ENCODE measurements around the gene CDC7. TPM values are rescaled to one million over a fixed set of nuclear protein-coding genes. Genes with fewer than 3 reads are reported as not detected.

Gene CDC7
- polyA plus RNA-seq, 1 of the 3 experiments (the other 2 are of a cell fraction): 2.6 TPM

DNA sequence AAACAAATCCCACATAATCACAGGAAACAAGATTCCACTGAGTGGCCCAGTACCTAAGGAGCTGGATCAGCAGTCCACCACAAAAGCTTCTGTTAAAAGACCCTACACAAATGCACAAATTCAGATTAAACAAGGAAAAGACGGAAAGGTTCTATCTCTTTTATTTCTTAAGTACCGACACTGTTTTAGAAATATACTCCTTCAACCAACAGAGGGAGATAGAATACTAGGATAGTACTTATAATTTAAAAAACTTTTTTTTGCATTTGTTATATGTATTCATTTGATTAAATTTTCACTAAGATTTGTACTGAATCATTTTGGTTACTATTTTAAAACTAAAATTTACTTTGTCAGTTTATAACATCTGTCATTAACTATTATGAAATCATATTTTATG is 12.5 kb downstream of the CDC7 start:
- WGBS (ENCODE audit: low lambda C conversion rate): 94% methylated on average over 2 of the region's 2 CpGs
- no peak overlapping the region for H3K27ac ChIP-seq (ENCODE audit: low read depth in 2 of 2, low read length in 1 of 2)
- no peaks in the 10 kb centered on the region for H3K9me2 ChIP-seq
- H3F3A ChIP-seq (replicated peaks; ENCODE audit: insufficient read depth): no peaks in the 10 kb centered on the region
- no peak for DNase-seq
- H3K79me2 ChIP-seq (ENCODE audit: insufficient read depth): no peaks in the 10 kb centered on the region
- CTCF ChIA-PET: interaction anchor here (0.7 to 5.3 kb wide), 9 partner anchors 10 to 415 kb away, joined by 3 to 37 read pairs (median 5); partner anchors contain the start of gene CDC7
- POLR2A ChIA-PET: no interaction called here
- TF ChIP-seq TEAD4 (IDR thresholded peaks at IDR 0.05; ENCODE audit: borderline replicate concordance, insufficient read depth) (no peak), NFIC (IDR thresholded peaks at IDR 0.05; ENCODE audit: borderline replicate concordance) (no peak), RAD21 (IDR thresholded peaks at IDR 0.05; ENCODE audit: low read length) (0 out of 2 replicates have a peak, but pooled peaks have one; percentile 3)
- TF ChIP-seq, protein P1, sequence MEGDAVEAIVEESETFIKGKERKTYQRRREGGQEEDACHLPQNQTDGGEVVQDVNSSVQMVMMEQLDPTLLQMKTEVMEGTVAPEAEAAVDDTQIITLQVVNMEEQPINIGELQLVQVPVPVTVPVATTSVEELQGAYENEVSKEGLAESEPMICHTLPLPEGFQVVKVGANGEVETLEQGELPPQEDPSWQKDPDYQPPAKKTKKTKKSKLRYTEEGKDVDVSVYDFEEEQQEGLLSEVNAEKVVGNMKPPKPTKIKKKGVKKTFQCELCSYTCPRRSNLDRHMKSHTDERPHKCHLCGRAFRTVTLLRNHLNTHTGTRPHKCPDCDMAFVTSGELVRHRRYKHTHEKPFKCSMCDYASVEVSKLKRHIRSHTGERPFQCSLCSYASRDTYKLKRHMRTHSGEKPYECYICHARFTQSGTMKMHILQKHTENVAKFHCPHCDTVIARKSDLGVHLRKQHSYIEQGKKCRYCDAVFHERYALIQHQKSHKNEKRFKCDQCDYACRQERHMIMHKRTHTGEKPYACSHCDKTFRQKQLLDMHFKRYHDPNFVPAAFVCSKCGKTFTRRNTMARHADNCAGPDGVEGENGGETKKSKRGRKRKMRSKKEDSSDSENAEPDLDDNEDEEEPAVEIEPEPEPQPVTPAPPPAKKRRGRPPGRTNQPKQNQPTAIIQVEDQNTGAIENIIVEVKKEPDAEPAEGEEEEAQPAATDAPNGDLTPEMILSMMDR (IDR thresholded peaks at IDR 0.05): peak; percentile 60
- H3K4me3 ChIP-seq (ENCODE audit: low read depth in 2 of 2, low read length in 1 of 2): no peak overlapping the region; a peak in 1 of 4 replicates
- H2AFZ ChIP-seq (ENCODE audit: low read depth): no peak overlapping the region
- H3K4me2 ChIP-seq: no peak overlapping the region
- H3K36me3 ChIP-seq (replicated peaks in 1 of 2; ENCODE audit: control insufficient read depth in 1 of 2, insufficient read depth in 2 of 2, low read length in 1 of 2): peaks cover 6 to 39% of the 10 kb centered on the region in 2 experiments
- no peaks in the 10 kb centered on the region for H3K27me3 ChIP-seq (ENCODE audit: insufficient read depth)
- H4K20me1 ChIP-seq (ENCODE audit: insufficient read depth): no peaks in the 10 kb centered on the region
- H3K9ac ChIP-seq: no peak overlapping the region
- no peaks in the 10 kb centered on the region for H3K9me3 ChIP-seq
- no peaks in the 10 kb centered on the region; a peak in 1 of 4 replicates for H3K4me1 ChIP-seq (ENCODE audit: control insufficient read depth in 1 of 2, insufficient read depth in 2 of 2, low read depth in 1 of 2, low read length in 1 of 2)

DNA sequence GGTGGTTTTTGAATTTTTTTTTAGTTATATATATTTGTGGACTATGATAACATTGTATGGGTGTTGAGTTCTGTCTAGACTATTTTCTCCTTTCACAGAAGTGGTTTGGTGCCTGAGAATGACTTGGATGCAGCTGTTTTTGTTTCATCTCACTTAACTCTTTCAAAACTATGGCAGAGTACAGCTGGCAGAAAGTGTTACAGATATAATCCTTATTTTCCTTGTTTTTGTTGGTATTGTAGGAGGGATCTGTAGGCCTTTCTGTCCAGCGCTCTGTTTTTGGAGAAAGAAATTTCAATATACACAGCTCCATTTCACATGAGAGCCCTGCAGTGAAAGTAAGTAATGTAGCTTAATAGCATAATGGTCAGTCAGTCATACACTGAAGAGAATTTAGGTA is 13.1 kb downstream of the CDC7 start:
- POLR2A ChIA-PET: no interaction called here
- H3K4me1 ChIP-seq (ENCODE audit: control insufficient read depth in 1 of 2, insufficient read depth in 2 of 2, low read depth in 1 of 2, low read length in 1 of 2): no peaks in the 10 kb centered on the region
- WGBS (ENCODE audit: low lambda C conversion rate): 100% methylated on average over 1 of the region's 1 CpG
- DNase-seq: no peak
- no peak overlapping the region for H3K9ac ChIP-seq
- H3K9me3 ChIP-seq: no peaks in the 10 kb centered on the region
- H3K27me3 ChIP-seq (ENCODE audit: insufficient read depth): no peaks in the 10 kb centered on the region
- CTCF ChIA-PET: interaction anchor here (1.4 to 5.3 kb wide), 2 partner anchors 12 to 411 kb away, joined by 3 to 37 read pairs; partner anchors contain the start of gene CDC7
- H3K4me3 ChIP-seq (ENCODE audit: low read depth in 2 of 2, low read length in 1 of 2): no peak overlapping the region
- TF ChIP-seq MEF2A (IDR thresholded peaks at IDR 0.05; ENCODE audit: borderline replicate concordance, low read depth) (no peak), JUND (IDR thresholded peaks at IDR 0.05) (no peak), RCOR1 (IDR thresholded peaks at IDR 0.05; ENCODE audit: low read length) (no peak), FOSL2 (IDR thresholded peaks at IDR 0.05; ENCODE audit: borderline replicate concordance, low read depth) (no peak), NFIC (IDR thresholded peaks at IDR 0.05; ENCODE audit: borderline replicate concordance) (no peak)
- TF ChIP-seq, protein P2, sequence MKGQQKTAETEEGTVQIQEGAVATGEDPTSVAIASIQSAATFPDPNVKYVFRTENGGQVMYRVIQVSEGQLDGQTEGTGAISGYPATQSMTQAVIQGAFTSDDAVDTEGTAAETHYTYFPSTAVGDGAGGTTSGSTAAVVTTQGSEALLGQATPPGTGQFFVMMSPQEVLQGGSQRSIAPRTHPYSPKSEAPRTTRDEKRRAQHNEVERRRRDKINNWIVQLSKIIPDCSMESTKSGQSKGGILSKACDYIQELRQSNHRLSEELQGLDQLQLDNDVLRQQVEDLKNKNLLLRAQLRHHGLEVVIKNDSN (IDR thresholded peaks at IDR 0.05; ENCODE audit: borderline replicate concordance, low read depth): no peak
- TF ChIP-seq, protein P3, sequence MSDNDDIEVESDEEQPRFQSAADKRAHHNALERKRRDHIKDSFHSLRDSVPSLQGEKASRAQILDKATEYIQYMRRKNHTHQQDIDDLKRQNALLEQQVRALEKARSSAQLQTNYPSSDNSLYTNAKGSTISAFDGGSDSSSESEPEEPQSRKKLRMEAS (IDR thresholded peaks at IDR 0.05; ENCODE audit: low read depth): no peak
- TF ChIP-seq, protein P4, sequence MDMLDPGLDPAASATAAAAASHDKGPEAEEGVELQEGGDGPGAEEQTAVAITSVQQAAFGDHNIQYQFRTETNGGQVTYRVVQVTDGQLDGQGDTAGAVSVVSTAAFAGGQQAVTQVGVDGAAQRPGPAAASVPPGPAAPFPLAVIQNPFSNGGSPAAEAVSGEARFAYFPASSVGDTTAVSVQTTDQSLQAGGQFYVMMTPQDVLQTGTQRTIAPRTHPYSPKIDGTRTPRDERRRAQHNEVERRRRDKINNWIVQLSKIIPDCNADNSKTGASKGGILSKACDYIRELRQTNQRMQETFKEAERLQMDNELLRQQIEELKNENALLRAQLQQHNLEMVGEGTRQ (IDR thresholded peaks at IDR 0.05; ENCODE audit: borderline replicate concordance, low read depth, low read length): no peak
- TF ChIP-seq, protein P5, sequence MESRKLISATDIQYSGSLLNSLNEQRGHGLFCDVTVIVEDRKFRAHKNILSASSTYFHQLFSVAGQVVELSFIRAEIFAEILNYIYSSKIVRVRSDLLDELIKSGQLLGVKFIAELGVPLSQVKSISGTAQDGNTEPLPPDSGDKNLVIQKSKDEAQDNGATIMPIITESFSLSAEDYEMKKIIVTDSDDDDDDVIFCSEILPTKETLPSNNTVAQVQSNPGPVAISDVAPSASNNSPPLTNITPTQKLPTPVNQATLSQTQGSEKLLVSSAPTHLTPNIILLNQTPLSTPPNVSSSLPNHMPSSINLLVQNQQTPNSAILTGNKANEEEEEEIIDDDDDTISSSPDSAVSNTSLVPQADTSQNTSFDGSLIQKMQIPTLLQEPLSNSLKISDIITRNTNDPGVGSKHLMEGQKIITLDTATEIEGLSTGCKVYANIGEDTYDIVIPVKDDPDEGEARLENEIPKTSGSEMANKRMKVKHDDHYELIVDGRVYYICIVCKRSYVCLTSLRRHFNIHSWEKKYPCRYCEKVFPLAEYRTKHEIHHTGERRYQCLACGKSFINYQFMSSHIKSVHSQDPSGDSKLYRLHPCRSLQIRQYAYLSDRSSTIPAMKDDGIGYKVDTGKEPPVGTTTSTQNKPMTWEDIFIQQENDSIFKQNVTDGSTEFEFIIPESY (IDR thresholded peaks at IDR 0.05; ENCODE audit: borderline replicate concordance, low read depth): no peak
- peaks cover 3 to 39% of the 10 kb centered on the region in 2 experiments for H3K36me3 ChIP-seq (replicated peaks in 1 of 2; ENCODE audit: control insufficient read depth in 1 of 2, insufficient read depth in 2 of 2, low read length in 1 of 2)
- H3K79me2 ChIP-seq (ENCODE audit: insufficient read depth): no peaks in the 10 kb centered on the region
- H3K9me2 ChIP-seq: no peaks in the 10 kb centered on the region
- no peak overlapping the region for H3K4me2 ChIP-seq
- no peak overlapping the region for H2AFZ ChIP-seq (ENCODE audit: low read depth)
- H4K20me1 ChIP-seq (ENCODE audit: insufficient read depth): no peaks in the 10 kb centered on the region
- H3K27ac ChIP-seq (ENCODE audit: low read depth in 2 of 2, low read length in 1 of 2): no peak overlapping the region
- no peaks in the 10 kb centered on the region for H3F3A ChIP-seq (replicated peaks; ENCODE audit: insufficient read depth)

All from SK-N-SH (cell line).